Measurements from ENCODE around the gene ABHD14A. TPM values are rescaled to one million over a fixed set of nuclear protein-coding genes. Genes with fewer than 3 reads are reported as not detected.

The ABHD14A gene
- total RNA-seq, 6 experiments from 2014 or later, result 10.5 to 13.2 (median 11.0) TPM

GRCh38 chr3:51934991-51935885 lies 39.6 kb upstream of the ABHD14A start:
- H3K27me3 Mint-ChIP-seq (ENCODE audit: insufficient read depth), result no peaks in the 10 kb centered on the region; the same call in none of the 2 replicates
- no peak overlapping the region for H3K4me3 Mint-ChIP-seq
- no peak overlapping the region for H3K27ac Mint-ChIP-seq
- DNase-seq, result no peak
- H3K9me3 Mint-ChIP-seq, result no peaks in the 10 kb centered on the region
- peaks cover 13% of the 10 kb centered on the region for H3K4me1 Mint-ChIP-seq (ENCODE audit: low read depth)
- TF ChIP-seq CTCF (IDR thresholded peaks at IDR 0.05), result no peak
- H3K36me3 Mint-ChIP-seq (ENCODE audit: low read depth), result peaks cover 30% of the 10 kb centered on the region

- no peak overlapping the region for H3K4me3 Mint-ChIP-seq
- peaks cover 22% of the 10 kb centered on the region for H3K4me1 Mint-ChIP-seq (ENCODE audit: low read depth)
- H3K27ac Mint-ChIP-seq, result no peak overlapping the region
These were observed 38.7 kb upstream of the ABHD14A start for GRCh38 chr3:51935886-51936755.

GRCh38 chr3:51937014-51937413 lies 37.9 kb upstream of the ABHD14A start:
- Mint-ChIP-seq H3K4me1 (ENCODE audit: low read depth) (peaks cover 22% of the 10 kb centered on the region), H3K27ac (no peak overlapping the region), H3K36me3 (ENCODE audit: low read depth) (peaks cover 19% of the 10 kb centered on the region), H3K9me3 (no peaks in the 10 kb centered on the region), H3K4me3 (no peak overlapping the region), H3K27me3 (ENCODE audit: insufficient read depth) (no peaks in the 10 kb centered on the region; the same call in none of the 2 replicates)
- no peak for TF ChIP-seq CTCF (IDR thresholded peaks at IDR 0.05)
- no peak for DNase-seq

More at GRCh38 chr3:51935886-51936755, 38.7 kb upstream of the ABHD14A start:
- H3K36me3 Mint-ChIP-seq (ENCODE audit: low read depth), result peaks cover 24% of the 10 kb centered on the region
- TF ChIP-seq CTCF (IDR thresholded peaks at IDR 0.05), result no peak
- no peak for DNase-seq
- no peaks in the 10 kb centered on the region for H3K9me3 Mint-ChIP-seq
- no peaks in the 10 kb centered on the region; the same call in none of the 2 replicates for H3K27me3 Mint-ChIP-seq (ENCODE audit: insufficient read depth)

GRCh38 chr3:51937611-51938450 lies 37.0 kb upstream of the ABHD14A start:
- H3K4me3 Mint-ChIP-seq, result no peak overlapping the region
- H3K4me1 Mint-ChIP-seq (ENCODE audit: low read depth), result peaks cover 29% of the 10 kb centered on the region
- H3K27me3 Mint-ChIP-seq (ENCODE audit: insufficient read depth), result no peaks in the 10 kb centered on the region; the same call in none of the 2 replicates
- no peak for DNase-seq
- peaks cover 19% of the 10 kb centered on the region for H3K36me3 Mint-ChIP-seq (ENCODE audit: low read depth)
- no peak for TF ChIP-seq CTCF (IDR thresholded peaks at IDR 0.05)
- no peak overlapping the region for H3K27ac Mint-ChIP-seq
- no peaks in the 10 kb centered on the region for H3K9me3 Mint-ChIP-seq

Data from HFFc6 (cell line).